BLaER1 (cell line): ENCODE data around the gene CHRNA1.
A peak's percentile ranks its signal among the peaks of the same experiment; 100 is the strongest.

ENCODE experiments used
- H3K27ac ChIP-seq: shearing (Covaris generic); formaldehyde crosslinking; 2 replicates; pipeline ENCODE4 v1.8.1; 2022
- H3K27me3 ChIP-seq: shearing (Covaris generic); formaldehyde crosslinking; 2 replicates; pipeline ENCODE4 v1.8.1; 2022
- H3K36me3 ChIP-seq: shearing (Covaris generic); formaldehyde crosslinking; 2 replicates; pipeline ENCODE4 v1.8.1; 2022
- H3K4me1 ChIP-seq: shearing (Covaris generic); formaldehyde crosslinking; 2 replicates; pipeline ENCODE4 v1.8.1; 2022
- H3K4me2 ChIP-seq: shearing (Covaris generic); formaldehyde crosslinking; 2 replicates; pipeline ENCODE4 v1.8.1; 2022
- H3K4me3 ChIP-seq: shearing (Covaris generic); formaldehyde crosslinking; 2 replicates; pipeline ENCODE4 v1.8.1; 2022
- H3K9ac ChIP-seq: shearing (Covaris generic); formaldehyde crosslinking; 2 replicates; pipeline ENCODE4 v1.8.1; 2022
- H3K9me3 ChIP-seq: shearing (Covaris generic); formaldehyde crosslinking; 2 replicates; pipeline ENCODE4 v1.8.1; 2022
- H4K20me1 ChIP-seq: shearing (Covaris generic); formaldehyde crosslinking; 2 replicates; pipeline ENCODE4 v1.8.1; 2022
- Cebpa-rat ChIP-seq: shearing (Covaris generic); IDR thresholded peaks from 2 replicates; pipeline ENCODE4 v1.8.1; 2022

CHRNA1 gene

GRCh38 chr2:174764280-174765255 is at the start of gene CHRNA1:
Gene CHRNA1 (minus strand): TSS chr2:174764472. CDS start chr2:174764394, 78 bp downstream.
- Histone ChIP-seq H3K27ac (peak within 1 kb of the TSS; percentile 44), H3K4me1 (peaks cover 51% of the 10 kb centered on the region), H3K4me2 (peak within 1 kb of the TSS; percentile 78), H3K9me3 (no peaks in the 10 kb centered on the region), H3K4me3 (no peak within 1 kb of the TSS), H3K27me3 (no peaks in the 10 kb centered on the region), H3K9ac (0 out of 2 replicates have a peak within 1 kb of the TSS, but pooled peaks have one; percentile 11), H3K36me3 (no peaks in the 10 kb centered on the region), H4K20me1 (no peaks in the 10 kb centered on the region)
- no peak for TF ChIP-seq Cebpa-rat

GRCh38 chr2:174812037-174812436 is 47.8 kb upstream of the CHRNA1 start:
- H3K4me3 ChIP-seq: no peak overlapping the region
- no peak for TF ChIP-seq Cebpa-rat
- H4K20me1 ChIP-seq: no peaks in the 10 kb centered on the region
- no peaks in the 10 kb centered on the region for H3K27me3 ChIP-seq
- no peak overlapping the region for H3K27ac ChIP-seq
- H3K4me2 ChIP-seq: peak overlapping the region; percentile 33
- no peak overlapping the region for H3K9ac ChIP-seq
- H3K36me3 ChIP-seq: no peaks in the 10 kb centered on the region
- H3K9me3 ChIP-seq: no peaks in the 10 kb centered on the region
- peaks cover 14% of the 10 kb centered on the region for H3K4me1 ChIP-seq

- Histone ChIP-seq H3K27ac (no peak overlapping the region), H4K20me1 (no peaks in the 10 kb centered on the region), H3K36me3 (no peaks in the 10 kb centered on the region), H3K27me3 (no peaks in the 10 kb centered on the region), H3K4me3 (no peak overlapping the region), H3K4me2 (no peak overlapping the region), H3K9me3 (no peaks in the 10 kb centered on the region), H3K9ac (no peak overlapping the region), H3K4me1 (peaks cover 20% of the 10 kb centered on the region)
- no peak for TF ChIP-seq Cebpa-rat
Observed at GRCh38 chr2:174807931-174808330, 43.7 kb upstream of the CHRNA1 start.

- Histone ChIP-seq H3K27me3 (no peaks in the 10 kb centered on the region), H3K9ac (no peak overlapping the region), H3K9me3 (no peaks in the 10 kb centered on the region), H3K4me2 (no peak overlapping the region), H3K4me3 (no peak overlapping the region), H4K20me1 (no peaks in the 10 kb centered on the region), H3K4me1 (peaks cover 16% of the 10 kb centered on the region), H3K27ac (no peak overlapping the region), H3K36me3 (no peaks in the 10 kb centered on the region)
- no peak for TF ChIP-seq Cebpa-rat
Observed at GRCh38 chr2:174805803-174806202, 41.5 kb upstream of the CHRNA1 start.

GRCh38 chr2:174802459-174802858 is 38.2 kb upstream of the CHRNA1 start:
- no peak for TF ChIP-seq Cebpa-rat
- Histone ChIP-seq H3K4me3 (no peak overlapping the region), H3K27me3 (no peaks in the 10 kb centered on the region), H3K4me1 (peaks cover 17% of the 10 kb centered on the region), H3K27ac (no peak overlapping the region), H3K9me3 (no peaks in the 10 kb centered on the region), H4K20me1 (no peaks in the 10 kb centered on the region), H3K9ac (no peak overlapping the region), H3K36me3 (no peaks in the 10 kb centered on the region), H3K4me2 (no peak overlapping the region)

- Histone ChIP-seq H3K9me3 (no peaks in the 10 kb centered on the region), H3K27ac (no peak overlapping the region), H3K36me3 (no peaks in the 10 kb centered on the region), H3K27me3 (no peaks in the 10 kb centered on the region), H3K4me2 (no peak overlapping the region), H3K9ac (no peak overlapping the region), H3K4me3 (no peak overlapping the region), H3K4me1 (peaks cover 7% of the 10 kb centered on the region; the same call in 1 of the 2 replicates), H4K20me1 (no peaks in the 10 kb centered on the region)
- no peak for TF ChIP-seq Cebpa-rat
Observed at GRCh38 chr2:174800436-174801205, 36.3 kb upstream of the CHRNA1 start.

- TF ChIP-seq Cebpa-rat: no peak
- Histone ChIP-seq H3K27me3 (no peaks in the 10 kb centered on the region), H3K9ac (no peak overlapping the region), H3K4me3 (no peak overlapping the region), H3K9me3 (no peaks in the 10 kb centered on the region), H3K36me3 (no peaks in the 10 kb centered on the region), H3K4me1 (peaks cover 7% of the 10 kb centered on the region; the same call in 1 of the 2 replicates), H4K20me1 (no peaks in the 10 kb centered on the region), H3K27ac (no peak overlapping the region), H3K4me2 (no peak overlapping the region)
Observed at GRCh38 chr2:174798801-174799200, 34.5 kb upstream of the CHRNA1 start.

GRCh38 chr2:174797781-174798276 is 33.6 kb upstream of the CHRNA1 start:
- Histone ChIP-seq H3K4me1 (peaks cover 7% of the 10 kb centered on the region; the same call in 1 of the 2 replicates), H3K9ac (no peak overlapping the region), H3K27me3 (no peaks in the 10 kb centered on the region), H3K9me3 (no peaks in the 10 kb centered on the region), H3K27ac (no peak overlapping the region), H3K4me3 (no peak overlapping the region), H3K4me2 (no peak overlapping the region), H3K36me3 (no peaks in the 10 kb centered on the region), H4K20me1 (no peaks in the 10 kb centered on the region)
- no peak for TF ChIP-seq Cebpa-rat

GRCh38 chr2:174796319-174796771 is 32.1 kb upstream of the CHRNA1 start:
- Histone ChIP-seq H3K4me3 (no peak overlapping the region), H3K4me2 (no peak overlapping the region), H3K27me3 (no peaks in the 10 kb centered on the region)

More at GRCh38 chr2:174796319-174796771, 32.1 kb upstream of the CHRNA1 start:
- H4K20me1 ChIP-seq: no peaks in the 10 kb centered on the region
- H3K9ac ChIP-seq: no peak overlapping the region
- no peaks in the 10 kb centered on the region for H3K36me3 ChIP-seq
- H3K27ac ChIP-seq: no peak overlapping the region
- H3K4me1 ChIP-seq: peaks cover 7% of the 10 kb centered on the region; the same call in 1 of the 2 replicates
- H3K9me3 ChIP-seq: no peaks in the 10 kb centered on the region
- no peak for TF ChIP-seq Cebpa-rat
